Activated naive CD4-positive, alpha-beta T cell treated with Interleukin-2 at 50 U/mL for 16 hours (primary cell): ENCODE data around the gene CDKN1B.

Source experiments
- DNase-seq: peaks from one replicate; pipeline ENCODE4 v3.0.0-alpha.2; 2020

The CDKN1B gene

DNA sequence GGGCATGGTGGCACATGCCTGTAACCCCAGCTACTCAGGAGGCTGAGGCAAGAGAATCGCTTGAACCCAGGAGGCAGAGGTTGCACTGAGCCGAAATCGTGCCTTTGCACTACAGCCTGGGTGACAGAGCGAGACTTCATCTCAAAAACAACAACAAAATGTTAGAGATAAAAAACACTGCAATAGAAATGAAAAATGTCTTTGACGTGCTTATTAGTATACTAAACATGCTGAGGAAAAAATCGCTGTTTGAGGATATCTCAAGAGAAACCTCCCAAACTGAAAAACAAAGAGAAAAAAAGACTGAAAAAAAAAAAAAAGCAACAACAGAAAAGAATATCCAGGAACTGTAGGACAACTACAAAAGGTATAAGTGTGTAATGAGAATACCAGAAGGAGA is 53.1 kb downstream of the CDKN1B start:
- DNase-seq: no peak
